Esophagus muscularis mucosa (tissue), 4 donors: ENCODE measurements around the gene RASAL2. TPM values are rescaled to one million over a fixed set of nuclear protein-coding genes. Genes with fewer than 3 reads are reported as not detected.
"Not testable (repeated sequence)": the region's sequence is repeated elsewhere in the genome, so short reads cannot be mapped to it uniquely, and the experiment has no call there.

Source experiments
- DNase-seq: peaks from one replicate; pipeline ENCODE4 v3.0.0-alpha.2; 2017; ENCODE audit errors: extremely low spot score
- H3K27ac ChIP-seq, 4 donors: fragments of 200-600 bp; sonication (generic); replicated peaks in 1 of 4; 1 replicate in 3 of 4; 2 replicates in 1 of 4; pipeline ENCODE4 v1.5.1; 2016 to 2019; ENCODE audit warnings: mild to moderate bottlenecking in 1 of 4
- H3K27me3 ChIP-seq, 4 donors: fragments of 200-600 bp; sonication (generic); one replicate each; pipeline versions ENCODE4 v1.5.1 to v1.6.0; 2016 to 2019
- H3K36me3 ChIP-seq, 4 donors: fragments of 200-600 bp; sonication (generic); one replicate each; pipeline ENCODE4 v1.5.1; 2016 to 2019
- H3K4me1 ChIP-seq, 4 donors: fragments of 200-600 bp; sonication (generic); one replicate each; pipeline ENCODE4 v1.5.1; 2016 to 2019
- H3K4me3 ChIP-seq, 4 donors: fragments of 200-600 bp; sonication (generic); 1 replicate in 2 of 4; 2 replicates in 2 of 4; pipeline ENCODE4 v1.5.1; 2016 to 2019; ENCODE audit warnings: mild to moderate bottlenecking in 4 of 4, moderate library complexity in 1 of 4
- H3K9me3 ChIP-seq, 4 donors: fragments of 200-600 bp; sonication (generic); 1 replicate in 3 of 4; 2 replicates in 1 of 4; pipeline ENCODE4 v1.5.1; 2016 to 2019
- CTCF ChIP-seq, 3 experiments: fragments of 200-600 bp in 2 of 3; fragments of 450-650 bp in 1 of 3; sonication (generic) in 2 of 3; IDR thresholded peaks; one replicate each; pipeline ENCODE4 v1.5.1; 2017 to 2019; ENCODE audit warnings: antibody characterized with exemption in 3 of 3, mild to moderate bottlenecking in 2 of 3, moderate library complexity in 1 of 3
- EP300 ChIP-seq: sonication (generic); formaldehyde crosslinking; IDR thresholded peaks from one replicate; pipeline ENCODE4 v1.6.1; 2017; ENCODE audit warnings: antibody characterized with exemption
- POLR2A ChIP-seq: fragments of 450-650 bp; IDR thresholded peaks from one replicate; pipeline ENCODE4 v1.6.1; 2017; ENCODE audit warnings: antibody characterized with exemption, moderate library complexity, mild to moderate bottlenecking, low read depth
- POLR2AphosphoS5 ChIP-seq, 2 donors: sonication (generic); formaldehyde crosslinking; IDR thresholded peaks; one replicate each; pipeline ENCODE4 v1.6.1; 2017; ENCODE audit warnings: antibody characterized with exemption in 2 of 2
- WGBS: methylation state at CpG from one replicate; pipeline ENCODE4 v1.1.5; 2018; 5-methylcytosine and 5-hydroxymethylcytosine counted together
- intact Hi-C: fragments of 100-400 bp; cut with DNase I; formaldehyde crosslinking; loops from one replicate; pipeline ENCODE4 v1.15.1; 2023
- total RNA-seq, 4 donors: library from RNA; depleted of rRNA; stranded (reverse); fragments of >200 nt; gene quantifications; one replicate each; pipeline versions ENCODE4 v1.1.0 to v1.2.1, GENCODE V29; 2016

The RASAL2 gene
- total RNA-seq, 4 donors from 2014 or later: 11.6 to 30.0 (median 22.3) TPM

- 80% methylated on average over 14 of the region's 14 CpGs for WGBS
- H3K4me3 ChIP-seq: no peak overlapping the region
- no peaks in the 10 kb centered on the region for H3K36me3 ChIP-seq
- intact Hi-C loops: no loop called here
- no peaks in the 10 kb centered on the region for H3K27me3 ChIP-seq
- H3K4me1 ChIP-seq: peaks cover 0 to 3% (median 0%) of the 10 kb centered on the region in 4 donors
- no peak for TF ChIP-seq EP300
- TF ChIP-seq POLR2A: no peak
- peak in 1 of 3 experiments; percentile 3 for TF ChIP-seq CTCF (IDR thresholded peaks at IDR 0.05)
- no peak for TF ChIP-seq POLR2AphosphoS5 (IDR thresholded peaks at IDR 0.05)
- DNase-seq: no peak
- no peaks in the 10 kb centered on the region for H3K9me3 ChIP-seq
- no peak overlapping the region for H3K27ac ChIP-seq
Measured at GRCh38 chr1:178379807-178380206, 285.9 kb downstream of the RASAL2 start.

DNA sequence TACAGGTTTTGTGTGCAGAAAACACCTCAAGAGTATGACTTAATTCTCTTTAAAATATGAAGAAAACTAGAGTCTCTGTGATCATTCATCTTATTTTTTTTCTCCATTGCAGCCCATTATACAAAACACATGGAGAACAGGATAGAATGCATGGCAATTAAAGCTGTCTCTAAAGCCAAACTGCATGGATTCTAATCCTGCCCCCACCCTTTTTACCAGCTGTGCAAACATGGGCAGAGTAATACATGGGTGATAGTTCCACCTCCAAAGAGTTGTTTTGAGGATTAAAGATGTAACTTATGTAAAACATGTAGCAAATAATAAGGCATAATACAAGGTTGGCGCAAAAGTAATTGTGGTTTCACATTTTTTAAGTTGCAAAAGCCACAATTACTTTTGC is 288.5 kb downstream of the RASAL2 start:
- intact Hi-C loops: no loop called here
- DNase-seq: no peak
- no peak for TF ChIP-seq POLR2AphosphoS5 (IDR thresholded peaks at IDR 0.05)
- TF ChIP-seq CTCF (IDR thresholded peaks at IDR 0.05): no peak
- TF ChIP-seq POLR2A: no peak
- no peak for TF ChIP-seq EP300
- H3K9me3 ChIP-seq: no peaks in the 10 kb centered on the region
- no peak overlapping the region for H3K4me3 ChIP-seq
- no peaks in the 10 kb centered on the region for H3K27me3 ChIP-seq
- 100% methylated on average over 1 of the region's 1 CpG for WGBS
- H3K27ac ChIP-seq: no peak overlapping the region
- H3K4me1 ChIP-seq: peaks cover 0 to 3% (median 0%) of the 10 kb centered on the region in 4 donors
- H3K36me3 ChIP-seq: no peaks in the 10 kb centered on the region

- no peak overlapping the region for H3K27ac ChIP-seq
- intact Hi-C loops: no loop called here
- no peak for TF ChIP-seq CTCF (IDR thresholded peaks at IDR 0.05)
- no peak for TF ChIP-seq EP300
- TF ChIP-seq POLR2AphosphoS5 (IDR thresholded peaks at IDR 0.05): no peak
- TF ChIP-seq POLR2A: no peak
- H3K36me3 ChIP-seq: no peaks in the 10 kb centered on the region
- 96% methylated on average over 1 of the region's 1 CpG for WGBS
- DNase-seq: no peak
- peaks cover 9 to 15% (median 14%) of the 10 kb centered on the region in 4 donors for H3K4me1 ChIP-seq
- H3K4me3 ChIP-seq: no peak overlapping the region
- no peaks in the 10 kb centered on the region for H3K9me3 ChIP-seq
- no peaks in the 10 kb centered on the region for H3K27me3 ChIP-seq
Measured at GRCh38 chr1:178385662-178386061, 291.8 kb downstream of the RASAL2 start.

DNA sequence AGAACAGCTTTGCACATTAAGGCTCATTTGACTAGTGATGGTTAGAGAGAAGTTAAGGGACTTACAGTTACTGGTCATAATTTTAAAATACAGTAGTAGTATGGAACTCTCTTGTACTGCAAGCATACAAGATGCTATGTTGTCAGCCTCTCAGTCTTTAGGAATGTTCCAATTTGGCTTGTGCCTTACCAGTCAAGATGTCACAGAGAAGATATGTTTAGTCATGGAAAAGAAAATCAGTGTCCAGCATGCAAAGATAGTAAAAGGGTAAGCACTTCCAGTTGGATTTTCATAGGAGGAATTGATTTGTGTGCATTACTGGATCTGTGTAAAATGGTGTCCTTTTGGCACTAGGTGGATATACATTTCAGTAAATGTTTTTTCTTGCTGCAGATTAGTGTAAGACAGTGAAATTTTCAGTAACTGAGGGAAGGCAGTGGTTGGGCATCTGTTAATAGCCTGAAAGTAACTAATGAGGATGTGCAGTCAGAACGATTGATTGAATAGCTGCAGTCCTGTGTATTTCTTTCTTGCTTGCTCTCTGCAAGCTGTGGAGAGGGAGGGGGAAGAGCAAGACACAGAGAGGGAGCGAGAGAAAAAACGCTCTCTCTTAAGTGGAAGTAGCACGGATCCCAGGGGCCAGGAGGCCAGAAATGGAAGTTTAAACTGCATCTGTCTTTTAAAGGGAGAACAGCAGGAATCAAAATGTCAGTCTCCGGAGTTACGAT is 294.7 kb downstream of the RASAL2 start:
- H3K36me3 ChIP-seq: no peaks in the 10 kb centered on the region
- no peak overlapping the region for H3K27ac ChIP-seq
- intact Hi-C loops: no loop called here
- peaks cover 6 to 15% (median 14%) of the 10 kb centered on the region in 4 donors for H3K4me1 ChIP-seq
- no peaks in the 10 kb centered on the region for H3K9me3 ChIP-seq
- TF ChIP-seq CTCF (IDR thresholded peaks at IDR 0.05): no peak
- no peak for TF ChIP-seq POLR2A
- TF ChIP-seq EP300: no peak
- no peak for TF ChIP-seq POLR2AphosphoS5 (IDR thresholded peaks at IDR 0.05)
- WGBS: 17% methylated on average over 6 of the region's 6 CpGs
- no peak overlapping the region for H3K4me3 ChIP-seq
- no peak for DNase-seq
- no peaks in the 10 kb centered on the region for H3K27me3 ChIP-seq

DNA sequence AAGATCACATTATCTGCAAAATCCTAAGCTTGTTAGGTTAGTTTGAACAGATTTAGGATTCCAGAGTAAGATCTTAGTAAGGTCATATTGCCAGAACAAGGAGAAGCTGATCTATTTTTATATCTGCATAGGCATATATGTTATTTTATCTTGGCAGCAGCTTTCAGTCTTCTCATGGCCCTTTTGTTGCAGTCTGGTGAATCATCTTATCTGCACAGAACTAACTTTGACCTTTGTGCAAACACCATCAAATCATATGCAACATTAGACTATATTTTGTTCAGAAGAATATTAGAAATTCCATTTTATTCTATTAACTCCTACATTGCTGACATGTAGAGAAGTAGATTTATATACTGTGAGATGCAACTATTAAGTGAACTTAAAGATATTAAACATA is 295.5 kb downstream of the RASAL2 start:
- TF ChIP-seq EP300: no peak
- intact Hi-C loops: no loop called here

GRCh38 chr1:178390280-178390679 is 296.4 kb downstream of the RASAL2 start:
- DNase-seq, H3K27me3 ChIP-seq, H3K9me3 ChIP-seq, intact Hi-C loops, H3K27ac ChIP-seq, H3K4me3 ChIP-seq, H3K36me3 ChIP-seq: not testable (repeated sequence)
- H3K4me1 ChIP-seq: peaks cover 6 to 20% (median 17%) of the 10 kb centered on the region in 4 donors
- 93% methylated on average over 8 of the region's 8 CpGs for WGBS

More for the DNA sequence above, 295.5 kb downstream of the RASAL2 start:
- no peak overlapping the region for H3K4me3 ChIP-seq
- no peaks in the 10 kb centered on the region for H3K27me3 ChIP-seq
- H3K36me3 ChIP-seq: no peaks in the 10 kb centered on the region
- DNase-seq: no peak
- peaks cover 6 to 17% (median 16%) of the 10 kb centered on the region in 4 donors for H3K4me1 ChIP-seq
- no peaks in the 10 kb centered on the region for H3K9me3 ChIP-seq
- H3K27ac ChIP-seq: no peak overlapping the region
